SK-N-SH (cell line): ENCODE measurements around the gene MRPL21. TPM values are rescaled to one million over a fixed set of nuclear protein-coding genes. Genes with fewer than 3 reads are reported as not detected.

Source experiments
- CTCF ChIA-PET: fragments of 300-600, 350-600 bp; formaldehyde crosslinking; extraction: SDS; loops from one replicate; lab custom pipeline; 2021; lab: Yijun Ruan, JAX
- POLR2A ChIA-PET: fragments of 350-600 bp; sonication (Branson Sonifier 250); formaldehyde crosslinking; extraction: SDS; loops from one replicate; lab custom pipeline; 2020; ENCODE audit warnings: antibody characterized with exemption, inconsistent platforms; lab: Yijun Ruan, JAX
- DNase-seq: peaks from one replicate; pipeline ENCODE4 v3.0.0; 2012
- H2AFZ ChIP-seq: fragments of 200-600 bp; sonication (generic); 2 replicates; pipeline ENCODE4 v1.8.1; 2016; ENCODE audit warnings: antibody characterized with exemption, mild to moderate bottlenecking, low read depth
- H3F3A ChIP-seq: fragments of 200-600 bp; sonication (generic); replicated peaks from 2 replicates; pipeline ENCODE3; 2016; ENCODE audit warnings: antibody characterized with exemption, mild to moderate bottlenecking; ENCODE audit not compliant: insufficient read depth
- H3K27ac ChIP-seq, 2 experiments: fragments of 200-500 bp in 1 of 2; fragments of 200-600 bp in 1 of 2; sonication (Bioruptor generic) in 1 of 2; sonication (generic), shearing (Covaris generic) in 1 of 2; 2 replicates each; pipeline versions ENCODE4 v1.5.1 to v1.6.1; 2014 to 2016; ENCODE audit warnings: low read depth in 2 of 2, inconsistent platforms in 1 of 2, low read length in 1 of 2, mild to moderate bottlenecking in 1 of 2, mixed read lengths in 1 of 2
- H3K27me3 ChIP-seq: fragments of 200-600 bp; sonication (generic), shearing (Covaris generic); 2 replicates; pipeline ENCODE4 v1.6.1; 2016; ENCODE audit warnings: mixed run types; ENCODE audit not compliant: insufficient read depth
- H3K36me3 ChIP-seq, 2 experiments: fragments of 200-500 bp in 1 of 2; fragments of 200-600 bp in 1 of 2; sonication (Bioruptor generic) in 1 of 2; sonication (generic) in 1 of 2; replicated peaks in 1 of 2; 2 replicates each; pipeline versions ENCODE3 to v1.5.1; 2014 to 2016; ENCODE audit warnings: low read length in 1 of 2, mild to moderate bottlenecking in 1 of 2; ENCODE audit not compliant: insufficient read depth in 2 of 2, control insufficient read depth in 1 of 2
- H3K4me1 ChIP-seq, 2 experiments: fragments of 200-500 bp in 1 of 2; fragments of 200-600 bp in 1 of 2; sonication (Bioruptor generic) in 1 of 2; sonication (generic), shearing (Covaris generic) in 1 of 2; 2 replicates each; pipeline versions ENCODE4 v1.5.1 to v1.6.1; 2014 to 2016; ENCODE audit warnings: low read depth in 1 of 2, low read length in 1 of 2, mixed run types in 1 of 2; ENCODE audit not compliant: insufficient read depth in 2 of 2, control insufficient read depth in 1 of 2
- H3K4me2 ChIP-seq: fragments of 200-600 bp; sonication (generic), shearing (Covaris generic); 2 replicates; pipeline ENCODE4 v1.6.1; 2017; ENCODE audit warnings: mixed run types
- H3K4me3 ChIP-seq, 2 experiments: fragments of 200-500 bp in 1 of 2; fragments of 200-600 bp in 1 of 2; sonication (Bioruptor generic) in 1 of 2; sonication (generic), shearing (Covaris generic) in 1 of 2; 2 replicates each; pipeline versions ENCODE4 v1.5.1 to v1.8.1; 2014 to 2016; ENCODE audit warnings: low read depth in 2 of 2, inconsistent platforms in 1 of 2, low read length in 1 of 2, mild to moderate bottlenecking in 1 of 2, mixed read lengths in 1 of 2, moderate library complexity in 1 of 2
- H3K79me2 ChIP-seq: fragments of 200-600 bp; sonication (generic); 2 replicates; pipeline ENCODE4 v1.8.1; 2017; ENCODE audit warnings: mild to moderate bottlenecking; ENCODE audit not compliant: insufficient read depth
- H3K9ac ChIP-seq: fragments of 200-600 bp; sonication (generic); 2 replicates; pipeline ENCODE4 v1.6.1; 2017; ENCODE audit warnings: mixed run types
- H3K9me2 ChIP-seq: fragments of 200-600 bp; sonication (generic); 2 replicates; pipeline ENCODE4 v1.6.1; 2017; ENCODE audit warnings: mixed run types
- H3K9me3 ChIP-seq: fragments of 200-600 bp; sonication (generic); 2 replicates; pipeline ENCODE4 v1.6.1; 2017; ENCODE audit warnings: mixed run types, mild to moderate bottlenecking, moderate library complexity
- H4K20me1 ChIP-seq: fragments of 200-600 bp; sonication (generic); 2 replicates; pipeline ENCODE4 v1.6.1; 2017; ENCODE audit warnings: mild to moderate bottlenecking, mixed run types; ENCODE audit not compliant: insufficient read depth
- EZH2phosphoT487 ChIP-seq: fragments of 200-600 bp; sonication (generic); IDR thresholded peaks from 2 replicates; pipeline ENCODE4 v1.6.1; 2017; ENCODE audit warnings: low read depth, mixed run types, mild to moderate bottlenecking, antibody characterized with exemption, moderate library complexity, borderline replicate concordance
- FOXJ3 ChIP-seq: sonication (generic); formaldehyde crosslinking; IDR thresholded peaks from 2 replicates; pipeline ENCODE4 v1.5.1; 2020; ENCODE audit warnings: mild to moderate bottlenecking, missing genetic modification reagents
- FOXM1 ChIP-seq: IDR thresholded peaks from 2 replicates; pipeline ENCODE4 v1.4.0; 2012; ENCODE audit warnings: low read depth, mild to moderate bottlenecking
- GATA2 ChIP-seq: sonication (generic); formaldehyde crosslinking; IDR thresholded peaks from 2 replicates; pipeline ENCODE4 v1.5.0; 2020; ENCODE audit warnings: mild to moderate bottlenecking, missing genetic modification reagents
- MXI1 ChIP-seq: IDR thresholded peaks from 2 replicates; pipeline ENCODE4 v1.6.1; 2012; ENCODE audit warnings: mild to moderate bottlenecking, low read depth, low read length, improper control_type of control experiment
- RCOR1 ChIP-seq: fragments of 150-350 bp; IDR thresholded peaks from 2 replicates; pipeline ENCODE4 v1.6.1; 2017; ENCODE audit warnings: antibody characterized with exemption, low read length
- RFX5 ChIP-seq: IDR thresholded peaks from 2 replicates; pipeline ENCODE4 v1.6.1; 2012; ENCODE audit warnings: mild to moderate bottlenecking, improper control_type of control experiment, low read length
- TCF12 ChIP-seq: IDR thresholded peaks from 2 replicates; pipeline ENCODE4 v1.4.0; 2012
- WGBS: methylation state at CpG from one replicate; pipeline ENCODE4 v1.1.6; 2017; ENCODE audit warnings: low lambda C conversion rate; 5-methylcytosine and 5-hydroxymethylcytosine counted together
- polyA plus RNA-seq, 3 experiments: library from polyadenylated mRNA; depleted of rRNA; stranded (reverse); fragments of >200 nt; gene quantifications; 2 replicates each; pipeline ENCODE4 v1.2.3, GENCODE V29; 2012
- TF ChIP-seq, protein P1 (sequence below): IDR thresholded peaks from 2 replicates; pipeline ENCODE4 v1.4.0; 2012; ENCODE audit warnings: low read depth, borderline replicate concordance
- TF ChIP-seq, protein P2 (sequence below): fragments of 150-350 bp; IDR thresholded peaks from 2 replicates; pipeline ENCODE4 v1.6.1; 2017; ENCODE audit warnings: antibody characterized with exemption, low read length, low read depth, borderline replicate concordance
- TF ChIP-seq, protein P3 (sequence below): fragments of 200-600 bp; sonication (generic); IDR thresholded peaks from 2 replicates; pipeline ENCODE4 v1.6.1; 2017; ENCODE audit warnings: antibody characterized with exemption, mild to moderate bottlenecking, moderate library complexity
- TF ChIP-seq, protein P4 (sequence below): IDR thresholded peaks from 2 replicates; pipeline ENCODE4; 2012

The MRPL21 gene
- polyA plus RNA-seq, 1 of the 3 experiments (the other 2 are of a cell fraction) = 125 TPM

DNA sequence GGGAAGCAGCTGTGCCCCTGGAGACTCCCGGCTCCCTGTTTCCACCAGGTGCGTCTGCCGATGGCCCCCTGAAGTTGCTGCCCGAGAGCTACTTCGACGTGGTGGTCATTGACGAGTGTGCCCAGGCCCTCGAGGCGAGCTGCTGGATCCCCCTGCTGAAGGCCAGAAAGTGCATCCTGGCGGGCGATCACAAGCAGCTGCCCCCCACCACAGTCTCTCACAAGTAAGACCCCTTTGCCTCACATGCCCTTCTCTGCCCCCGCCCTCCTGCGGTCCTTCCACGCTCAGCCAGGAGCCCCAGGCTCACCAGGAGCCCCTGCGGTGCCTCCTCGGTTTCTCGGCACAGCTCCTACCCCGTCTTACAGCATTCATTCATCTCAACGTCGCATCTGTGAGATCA lies 25.5 kb upstream of the MRPL21 start:
- Histone ChIP-seq H3F3A (no peaks in the 10 kb centered on the region), H3K4me2 (no peak overlapping the region), H4K20me1 (no peaks in the 10 kb centered on the region)
- no peak for TF ChIP-seq GATA2 (CRISPR knock-in tag)
- no peak for TF ChIP-seq FOXM1
- no peak for TF ChIP-seq EZH2phosphoT487
- TF ChIP-seq RFX5 = no peak
- TF ChIP-seq FOXJ3 (CRISPR knock-in tag) = no peak
- TF ChIP-seq, protein P1, sequence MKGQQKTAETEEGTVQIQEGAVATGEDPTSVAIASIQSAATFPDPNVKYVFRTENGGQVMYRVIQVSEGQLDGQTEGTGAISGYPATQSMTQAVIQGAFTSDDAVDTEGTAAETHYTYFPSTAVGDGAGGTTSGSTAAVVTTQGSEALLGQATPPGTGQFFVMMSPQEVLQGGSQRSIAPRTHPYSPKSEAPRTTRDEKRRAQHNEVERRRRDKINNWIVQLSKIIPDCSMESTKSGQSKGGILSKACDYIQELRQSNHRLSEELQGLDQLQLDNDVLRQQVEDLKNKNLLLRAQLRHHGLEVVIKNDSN = no peak
- TF ChIP-seq, protein P2, sequence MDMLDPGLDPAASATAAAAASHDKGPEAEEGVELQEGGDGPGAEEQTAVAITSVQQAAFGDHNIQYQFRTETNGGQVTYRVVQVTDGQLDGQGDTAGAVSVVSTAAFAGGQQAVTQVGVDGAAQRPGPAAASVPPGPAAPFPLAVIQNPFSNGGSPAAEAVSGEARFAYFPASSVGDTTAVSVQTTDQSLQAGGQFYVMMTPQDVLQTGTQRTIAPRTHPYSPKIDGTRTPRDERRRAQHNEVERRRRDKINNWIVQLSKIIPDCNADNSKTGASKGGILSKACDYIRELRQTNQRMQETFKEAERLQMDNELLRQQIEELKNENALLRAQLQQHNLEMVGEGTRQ = no peak
- TF ChIP-seq, protein P3, sequence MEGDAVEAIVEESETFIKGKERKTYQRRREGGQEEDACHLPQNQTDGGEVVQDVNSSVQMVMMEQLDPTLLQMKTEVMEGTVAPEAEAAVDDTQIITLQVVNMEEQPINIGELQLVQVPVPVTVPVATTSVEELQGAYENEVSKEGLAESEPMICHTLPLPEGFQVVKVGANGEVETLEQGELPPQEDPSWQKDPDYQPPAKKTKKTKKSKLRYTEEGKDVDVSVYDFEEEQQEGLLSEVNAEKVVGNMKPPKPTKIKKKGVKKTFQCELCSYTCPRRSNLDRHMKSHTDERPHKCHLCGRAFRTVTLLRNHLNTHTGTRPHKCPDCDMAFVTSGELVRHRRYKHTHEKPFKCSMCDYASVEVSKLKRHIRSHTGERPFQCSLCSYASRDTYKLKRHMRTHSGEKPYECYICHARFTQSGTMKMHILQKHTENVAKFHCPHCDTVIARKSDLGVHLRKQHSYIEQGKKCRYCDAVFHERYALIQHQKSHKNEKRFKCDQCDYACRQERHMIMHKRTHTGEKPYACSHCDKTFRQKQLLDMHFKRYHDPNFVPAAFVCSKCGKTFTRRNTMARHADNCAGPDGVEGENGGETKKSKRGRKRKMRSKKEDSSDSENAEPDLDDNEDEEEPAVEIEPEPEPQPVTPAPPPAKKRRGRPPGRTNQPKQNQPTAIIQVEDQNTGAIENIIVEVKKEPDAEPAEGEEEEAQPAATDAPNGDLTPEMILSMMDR = no peak
- TF ChIP-seq RCOR1 = no peak
- TF ChIP-seq, protein P4, sequence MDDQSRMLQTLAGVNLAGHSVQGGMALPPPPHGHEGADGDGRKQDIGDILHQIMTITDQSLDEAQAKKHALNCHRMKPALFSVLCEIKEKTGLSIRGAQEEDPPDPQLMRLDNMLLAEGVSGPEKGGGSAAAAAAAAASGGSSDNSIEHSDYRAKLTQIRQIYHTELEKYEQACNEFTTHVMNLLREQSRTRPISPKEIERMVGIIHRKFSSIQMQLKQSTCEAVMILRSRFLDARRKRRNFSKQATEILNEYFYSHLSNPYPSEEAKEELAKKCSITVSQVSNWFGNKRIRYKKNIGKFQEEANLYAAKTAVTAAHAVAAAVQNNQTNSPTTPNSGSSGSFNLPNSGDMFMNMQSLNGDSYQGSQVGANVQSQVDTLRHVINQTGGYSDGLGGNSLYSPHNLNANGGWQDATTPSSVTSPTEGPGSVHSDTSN = no peak
- no peak for TF ChIP-seq TCF12
- no peak for TF ChIP-seq MXI1
- TF ChIP-seq, all 33 proteins: peak for 0
- POLR2A ChIA-PET = no interaction called here
- Histone ChIP-seq H3K9me3 (peaks cover 5% of the 10 kb centered on the region; the same call in 1 of the 2 replicates), H3K9ac (no peak overlapping the region), H3K27me3 (no peaks in the 10 kb centered on the region), H3K4me1 (no peaks in the 10 kb centered on the region; a peak in 1 of 4 replicates), H3K9me2 (no peaks in the 10 kb centered on the region), H3K27ac (no peak overlapping the region), H3K36me3 (peaks cover 40 to 60% of the 10 kb centered on the region in 2 experiments), H3K4me3 (no peak overlapping the region), H3K79me2 (no peaks in the 10 kb centered on the region), H2AFZ (no peak overlapping the region)
- CTCF ChIA-PET = interaction anchor here (0.7 kb wide), 1 partner anchor 24 kb away, joined by 3 read pairs; no protein-coding TSS in a partner anchor
- DNase-seq = no peak
- WGBS = 96% methylated on average over 14 of the region's 20 CpGs
